DOHH2 (cell line): ENCODE measurements around the gene MPPE1.

Source experiments
- H3F3A ChIP-seq: fragments of 200-600 bp; sonication (generic), shearing (Covaris generic); 2 replicates; pipeline ENCODE4 v1.6.0; 2016; ENCODE audit warnings: antibody characterized with exemption, mild to moderate bottlenecking; ENCODE audit not compliant: control insufficient read depth, insufficient read depth
- H3K27ac ChIP-seq: fragments of 200-600 bp; sonication (generic); 2 replicates; pipeline ENCODE4 v1.5.1; 2014; ENCODE audit warnings: low read depth, mild to moderate bottlenecking, low read length, moderate library complexity
- H3K27me3 ChIP-seq: fragments of 200-600 bp; sonication (generic); 2 replicates; pipeline ENCODE4 v1.6.1; 2014; ENCODE audit warnings: mild to moderate bottlenecking, low read length, mixed read lengths; ENCODE audit not compliant: control insufficient read depth
- H3K36me3 ChIP-seq: fragments of 200-600 bp; sonication (generic); 2 replicates; pipeline ENCODE4 v1.6.1; 2014; ENCODE audit warnings: mild to moderate bottlenecking, low read length, moderate library complexity, mixed read lengths; ENCODE audit not compliant: control insufficient read depth
- H3K4me1 ChIP-seq: fragments of 200-600 bp; sonication (generic); 2 replicates; pipeline ENCODE4 v1.6.1; 2014; ENCODE audit warnings: mild to moderate bottlenecking, low read length, mixed read lengths; ENCODE audit not compliant: control insufficient read depth
- H3K4me2 ChIP-seq: fragments of 200-600 bp; sonication (generic); 2 replicates; pipeline ENCODE4 v1.6.0; 2014; ENCODE audit warnings: mild to moderate bottlenecking, low read length, moderate library complexity
- H3K4me3 ChIP-seq: fragments of 200-600 bp; sonication (generic); 2 replicates; pipeline ENCODE4 v1.5.1; 2014; ENCODE audit warnings: mild to moderate bottlenecking, low read length, mixed read lengths
- H3K79me2 ChIP-seq: fragments of 200-600 bp; sonication (generic); 2 replicates; pipeline ENCODE4 v1.6.1; 2014; ENCODE audit warnings: mild to moderate bottlenecking, low read length, mixed read lengths; ENCODE audit not compliant: control insufficient read depth
- H3K9me2 ChIP-seq: fragments of 200-600 bp; sonication (generic); replicated peaks from 2 replicates; pipeline ENCODE4 v1.6.1; 2014; ENCODE audit warnings: mild to moderate bottlenecking, low read length, mixed read lengths; ENCODE audit not compliant: control insufficient read depth
- H3K9me3 ChIP-seq: fragments of 200-600 bp; sonication (generic); 2 replicates; pipeline ENCODE4 v1.6.1; 2014; ENCODE audit warnings: antibody characterized with exemption, low read length, mixed read lengths; ENCODE audit not compliant: control insufficient read depth, insufficient read depth
- H4K20me1 ChIP-seq: fragments of 200-600 bp; sonication (generic); 2 replicates; pipeline ENCODE4 v1.6.0; 2014; ENCODE audit warnings: low read depth, mild to moderate bottlenecking, antibody characterized with exemption, low read length, moderate library complexity; ENCODE audit not compliant: control insufficient read depth, insufficient read depth
- CTCF ChIP-seq: fragments of 200-600 bp; sonication (generic); IDR thresholded peaks from one replicate; pipeline ENCODE4 v1.5.1; 2014; ENCODE audit warnings: antibody characterized with exemption, mild to moderate bottlenecking, low read depth, low read length; ENCODE audit not compliant: poor library complexity, severe bottlenecking
- EZH2phosphoT487 ChIP-seq: fragments of 200-600 bp; sonication (generic); IDR thresholded peaks from 2 replicates; pipeline ENCODE4 v1.6.1; 2017; ENCODE audit warnings: borderline replicate concordance, mild to moderate bottlenecking, antibody characterized with exemption, low read length, moderate library complexity, mixed read lengths

The MPPE1 gene

DNA sequence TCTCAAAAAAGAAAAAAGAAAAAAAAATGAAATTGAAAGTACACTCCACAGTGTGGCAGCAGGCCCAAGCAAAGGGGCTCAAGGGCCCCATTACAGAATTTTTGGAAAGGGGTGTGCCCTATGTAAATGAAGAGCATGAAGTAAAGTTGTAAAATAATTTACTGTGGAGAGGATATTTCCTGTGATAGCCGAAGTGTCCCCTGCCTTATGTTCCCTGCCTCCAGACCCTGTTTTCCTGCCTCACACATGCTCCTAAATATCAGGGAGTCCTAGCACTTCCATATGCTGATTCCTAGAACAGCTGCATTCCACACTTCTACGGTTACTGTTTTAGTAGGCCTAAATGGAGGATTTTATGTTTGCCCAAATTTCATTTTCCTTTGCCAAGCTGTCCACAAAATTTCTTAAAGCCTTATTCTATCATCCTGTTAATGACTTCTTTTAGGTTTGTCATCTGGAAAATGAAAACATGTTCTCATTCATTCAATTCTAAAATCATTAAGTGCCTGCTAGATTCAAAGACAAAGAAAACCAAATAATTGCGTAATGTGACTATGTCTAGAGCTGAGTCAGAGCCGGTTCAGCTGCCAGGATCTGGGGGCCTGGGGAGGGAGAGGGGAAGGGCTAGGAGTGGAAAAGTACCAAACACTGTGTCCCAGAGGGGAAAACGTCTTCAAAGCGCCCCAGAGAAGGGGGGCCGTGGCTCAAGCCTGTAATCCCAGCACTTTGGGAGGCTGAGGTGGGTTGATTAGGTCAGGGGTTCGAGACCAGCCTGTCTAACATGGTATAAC, 47.3 kb upstream of the MPPE1 start:
- Histone ChIP-seq H3K27ac (no peak overlapping the region), H3K9me2 (no peaks in the 10 kb centered on the region), H3K27me3 (no peaks in the 10 kb centered on the region), H3K4me3 (no peak overlapping the region), H3F3A (no peaks in the 10 kb centered on the region), H4K20me1 (no peaks in the 10 kb centered on the region), H3K9me3 (peaks cover 10% of the 10 kb centered on the region), H3K4me1 (no peaks in the 10 kb centered on the region), H3K79me2 (no peaks in the 10 kb centered on the region), H3K36me3 (no peaks in the 10 kb centered on the region), H3K4me2 (no peak overlapping the region)
- TF ChIP-seq CTCF (no peak), EZH2phosphoT487 (no peak)

DNA sequence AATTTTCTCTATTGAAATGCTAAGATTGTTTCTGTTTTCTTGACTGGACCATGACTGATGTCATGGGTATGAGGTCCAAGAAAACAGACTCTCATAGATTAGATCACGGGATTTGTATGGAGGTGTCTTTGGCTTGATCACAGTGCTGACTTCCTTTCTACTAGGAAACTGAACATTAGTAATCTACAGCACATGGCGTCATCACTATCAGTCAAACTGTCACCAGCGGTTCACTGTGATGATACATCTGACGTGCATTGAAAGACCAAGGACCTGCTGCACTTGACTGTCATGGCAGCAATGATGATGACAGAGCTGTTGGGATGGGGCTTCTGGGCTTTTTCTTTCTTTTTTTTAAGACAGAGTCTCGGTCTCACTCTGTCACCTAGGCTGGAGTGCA, 45.0 kb upstream of the MPPE1 start:
- Histone ChIP-seq H3K27ac (no peak overlapping the region), H3K9me3 (peaks cover 10% of the 10 kb centered on the region), H4K20me1 (no peaks in the 10 kb centered on the region), H3K4me2 (no peak overlapping the region), H3K9me2 (no peaks in the 10 kb centered on the region), H3K27me3 (no peaks in the 10 kb centered on the region), H3K79me2 (no peaks in the 10 kb centered on the region), H3K36me3 (no peaks in the 10 kb centered on the region), H3F3A (no peaks in the 10 kb centered on the region), H3K4me3 (no peak overlapping the region), H3K4me1 (no peaks in the 10 kb centered on the region)
- TF ChIP-seq CTCF (no peak), EZH2phosphoT487 (no peak)

DNA sequence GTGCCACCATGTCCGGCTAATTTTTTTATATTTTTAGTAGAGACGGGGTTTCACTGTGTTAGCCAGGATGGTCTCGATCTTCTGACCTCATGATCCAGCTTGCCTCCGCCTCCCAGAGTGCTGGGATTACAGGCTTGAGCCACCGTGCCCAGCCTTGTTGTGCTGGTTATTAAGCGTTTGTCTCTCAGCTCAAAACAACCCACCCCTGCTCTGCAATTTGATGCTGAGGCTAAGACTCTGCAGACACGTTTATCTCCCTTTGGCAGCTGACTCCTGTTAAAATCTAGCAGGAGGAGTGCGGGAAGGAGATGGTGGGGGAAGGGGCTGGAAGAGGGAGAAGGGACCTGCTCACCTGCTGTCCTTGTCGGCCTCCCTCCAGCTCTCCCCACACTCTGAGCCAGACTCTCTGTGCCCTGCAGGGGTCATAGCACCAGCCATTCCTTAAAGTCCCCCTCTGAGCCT, 43.3 kb upstream of the MPPE1 start:
- TF ChIP-seq EZH2phosphoT487: no peak
- no peak for TF ChIP-seq CTCF
- Histone ChIP-seq H3K9me3 (no peaks in the 10 kb centered on the region; the same call in 1 of the 2 replicates), H3K4me1 (peaks cover 5% of the 10 kb centered on the region), H3K9me2 (no peaks in the 10 kb centered on the region), H3K36me3 (no peaks in the 10 kb centered on the region), H4K20me1 (no peaks in the 10 kb centered on the region), H3F3A (no peaks in the 10 kb centered on the region), H3K79me2 (no peaks in the 10 kb centered on the region), H3K4me2 (no peak overlapping the region), H3K4me3 (no peak overlapping the region), H3K27me3 (no peaks in the 10 kb centered on the region), H3K27ac (no peak overlapping the region)
